Lower lobe of right lung (tissue), 2 donors: Measurements from ENCODE around the gene GNAQ. TPM values are rescaled to one million over a fixed set of nuclear protein-coding genes. Genes with fewer than 3 reads are reported as not detected.
A peak's percentile ranks its signal among the peaks of the same experiment; 100 is the strongest.

ENCODE experiments used
- ATAC-seq, 2 donors: fragments of 200-7000 bp; cut with Tn5 transposase; one replicate each; pipeline ENCODE4 v1.9.1; 2020 to 2022; ENCODE audit warnings: mild to moderate bottlenecking in 2 of 2, moderate library complexity in 2 of 2
- DNase-seq: peaks from one replicate; pipeline ENCODE4 v3.0.0-alpha.2; 2020
- H3K27ac ChIP-seq: fragments of 200-600 bp; one replicate; pipeline ENCODE4 v1.8.0; 2022
- H3K27me3 ChIP-seq: fragments of 200-600 bp; one replicate; pipeline ENCODE4 v1.8.0; 2022; ENCODE audit warnings: low read depth
- H3K36me3 ChIP-seq: fragments of 200-600 bp; one replicate; pipeline ENCODE4 v1.8.0; 2022; ENCODE audit warnings: mild to moderate bottlenecking
- H3K4me1 ChIP-seq: fragments of 200-600 bp; one replicate; pipeline ENCODE4 v1.8.0; 2022
- H3K4me3 ChIP-seq: fragments of 200-600 bp; one replicate; pipeline ENCODE4 v1.8.0; 2022; ENCODE audit warnings: mild to moderate bottlenecking
- H3K9me3 ChIP-seq: fragments of 200-600 bp; one replicate; pipeline ENCODE4 v1.8.0; 2022
- CTCF ChIP-seq: fragments of 200-600 bp; IDR thresholded peaks from one replicate; pipeline ENCODE4 v1.8.0; 2022; ENCODE audit warnings: antibody characterized with exemption, mild to moderate bottlenecking
- intact Hi-C: fragments of 100-400 bp; cut with DNase I; formaldehyde crosslinking; loops from one replicate; pipeline ENCODE4 v1.11.0; 2022
- total RNA-seq: library from RNA; stranded (reverse); fragmentation: NEBNext Ultra II Directional; extraction: Animal tissue kit (Norgen Biotek cat#: 25700); gene quantifications from one replicate; pipeline ENCODE4 v1.2.1, GENCODE V29; 2021
- donor health status: DM: no; HTN: yes; CAD: no; lungs with severe emphysema.

The GNAQ gene
- total RNA-seq, 1 donor from 2014 or later = 130 TPM

- ATAC-seq (no peak), DNase-seq (no peak)
- peaks cover 35% of the 10 kb centered on the region for H3K4me1 ChIP-seq
- H3K4me3 ChIP-seq = no peak overlapping the region
- TF ChIP-seq CTCF = no peak
- no peaks in the 10 kb centered on the region for H3K9me3 ChIP-seq
- intact Hi-C loops = no loop called here
- no peaks in the 10 kb centered on the region for H3K36me3 ChIP-seq
- H3K27me3 ChIP-seq = no peaks in the 10 kb centered on the region
- H3K27ac ChIP-seq = no peak overlapping the region
Measured at GRCh38 chr9:77856615-77857014, 175.0 kb downstream of the GNAQ start.

- Histone ChIP-seq H3K27me3 (no peaks in the 10 kb centered on the region), H3K4me3 (no peak overlapping the region), H3K36me3 (no peaks in the 10 kb centered on the region), H3K27ac (no peak overlapping the region), H3K4me1 (peaks cover 47% of the 10 kb centered on the region), H3K9me3 (no peaks in the 10 kb centered on the region)
- intact Hi-C loops = no loop called here
- ATAC-seq = no peak
- no peak for TF ChIP-seq CTCF
- DNase-seq = no peak
Measured at GRCh38 chr9:77854916-77855311, 176.7 kb downstream of the GNAQ start.

- Histone ChIP-seq H3K36me3 (no peaks in the 10 kb centered on the region), H3K4me1 (peaks cover 52% of the 10 kb centered on the region), H3K9me3 (no peaks in the 10 kb centered on the region), H3K4me3 (no peak overlapping the region), H3K27me3 (no peaks in the 10 kb centered on the region), H3K27ac (no peak overlapping the region)
- no peak for DNase-seq
- no peak for TF ChIP-seq CTCF
- no peak for ATAC-seq
- intact Hi-C loops = no loop called here
Measured at GRCh38 chr9:77854258-77854915, 177.2 kb downstream of the GNAQ start.

GRCh38 chr9:77853716-77854115, 177.9 kb downstream of the GNAQ start:
- H3K9me3 ChIP-seq = no peaks in the 10 kb centered on the region
- TF ChIP-seq CTCF = no peak
- no peaks in the 10 kb centered on the region for H3K36me3 ChIP-seq
- intact Hi-C loops = no loop called here
- ATAC-seq (no peak), DNase-seq (no peak)
- H3K4me1 ChIP-seq = peaks cover 59% of the 10 kb centered on the region
- H3K27me3 ChIP-seq = no peaks in the 10 kb centered on the region
- no peak overlapping the region for H3K27ac ChIP-seq
- no peak overlapping the region for H3K4me3 ChIP-seq

- DNase-seq = no peak
- no peaks in the 10 kb centered on the region for H3K9me3 ChIP-seq
- no peak for TF ChIP-seq CTCF
- intact Hi-C loops = no loop called here
- peak overlapping the region; percentile 26 for H3K27ac ChIP-seq
- ATAC-seq = peak; percentile 49 to 70
- no peak overlapping the region for H3K4me3 ChIP-seq
- H3K4me1 ChIP-seq = peaks cover 76% of the 10 kb centered on the region
- no peaks in the 10 kb centered on the region for H3K36me3 ChIP-seq
- no peaks in the 10 kb centered on the region for H3K27me3 ChIP-seq
Measured at GRCh38 chr9:77851882-77852595, 179.6 kb downstream of the GNAQ start.
